Measurements from ENCODE around the gene CCNC.

GRCh38 chr6:99548706-99549105 lies 19.8 kb downstream of the CCNC start:
- TF ChIP-seq FOXA1 (IDR thresholded peaks at IDR 0.05) (no peak), SP1 (IDR thresholded peaks at IDR 0.05) (no peak), NFRKB (IDR thresholded peaks at IDR 0.05) (no peak), ARNT (IDR thresholded peaks at IDR 0.05) (no peak), SUZ12 (IDR thresholded peaks at IDR 0.05) (no peak), CTBP1 (IDR thresholded peaks at IDR 0.05; ENCODE audit: borderline replicate concordance) (no peak), ZNF384 (IDR thresholded peaks at IDR 0.05) (no peak), FOXM1 (IDR thresholded peaks at IDR 0.05; ENCODE audit: borderline replicate concordance) (no peak)
